Muscle of arm (tissue), 14 donors: Measurements from ENCODE around the gene PNO1. TPM values are rescaled to one million over a fixed set of nuclear protein-coding genes. Genes with fewer than 3 reads are reported as not detected.
"Not testable (repeated sequence)": the region's sequence is repeated elsewhere in the genome, so short reads cannot be mapped to it uniquely, and the experiment has no call there.

Experiments
- DNase-seq: peaks from one replicate; pipeline ENCODE4 v3.0.0-alpha.2; 2013
- long read RNA-seq, 11 donors: transcript quantifications; one replicate each; lab custom pipeline, GENCODE V29; 2026
- polyA plus RNA-seq, 12 donors: library from polyadenylated mRNA; unstranded; fragments of 120-200 nt; gene quantifications; one replicate each; pipeline ENCODE4 v1.2.1, GENCODE V29; 2013; ENCODE audit not compliant: insufficient read length in 12 of 12

The PNO1 gene
- polyA plus RNA-seq, result 10 to 100 TPM in 11 of 12 donors, not detected in 1; 11.0 to 18.5 (median 16.2) TPM
- long read RNA-seq, donor 1, transcript PNO1-201 (7 exons, 2,286 nt), result major isoform, 6 of 7 reads
- long read RNA-seq, donor 1, partial matches to known transcripts, result 0 of 7 reads
- long read RNA-seq, donor 1, other reads (novel, unspliced or antisense), result 0 of 7 reads
- long read RNA-seq, donor 2, transcript PNO1-201 (7 exons, 2,286 nt), result major isoform, 16 of 16 reads
- long read RNA-seq, donor 2, partial matches to known transcripts, result 0 of 16 reads
- long read RNA-seq, donor 2, other reads (novel, unspliced or antisense), result 0 of 16 reads
- long read RNA-seq, donor 3, partial matches to known transcripts, result 0 of 4 reads
- long read RNA-seq, donor 3, other reads (novel, unspliced or antisense), result 0 of 4 reads
- long read RNA-seq, donor 4, partial matches to known transcripts, result 0 of 3 reads
- long read RNA-seq, donor 4, other reads (novel, unspliced or antisense), result 0 of 3 reads
- long read RNA-seq, donor 5, transcript PNO1-201 (7 exons, 2,286 nt), result major isoform, 22 of 22 reads
- long read RNA-seq, donor 5, partial matches to known transcripts, result 0 of 22 reads
- long read RNA-seq, donor 5, other reads (novel, unspliced or antisense), result 0 of 22 reads
- long read RNA-seq, donor 6, transcript PNO1-201 (7 exons, 2,286 nt), result major isoform, 6 of 6 reads
- long read RNA-seq, donor 6, partial matches to known transcripts, result 0 of 6 reads
- long read RNA-seq, donor 6, other reads (novel, unspliced or antisense), result 0 of 6 reads
- long read RNA-seq, donor 7, partial matches to known transcripts, result 0 of 3 reads
- long read RNA-seq, donor 7, other reads (novel, unspliced or antisense), result 0 of 3 reads
- long read RNA-seq, donor 8, transcript PNO1-201 (7 exons, 2,286 nt), result major isoform, 14 of 15 reads
- long read RNA-seq, donor 8, partial matches to known transcripts, result 0 of 15 reads
- long read RNA-seq, donor 8, other reads (novel, unspliced or antisense), result 0 of 15 reads
- long read RNA-seq, donor 9, partial matches to known transcripts, result 0 of 4 reads
- long read RNA-seq, donor 9, other reads (novel, unspliced or antisense), result 0 of 4 reads
- long read RNA-seq, donor 10, transcript PNO1-201 (7 exons, 2,286 nt), result major isoform, 13 of 13 reads
- long read RNA-seq, donor 10, partial matches to known transcripts, result 0 of 13 reads
- long read RNA-seq, donor 10, other reads (novel, unspliced or antisense), result 0 of 13 reads
- long read RNA-seq, donor 11, transcript PNO1-201 (7 exons, 2,286 nt), result major isoform, 16 of 16 reads
- long read RNA-seq, donor 11, partial matches to known transcripts, result 0 of 16 reads
- long read RNA-seq, donor 11, other reads (novel, unspliced or antisense), result 0 of 16 reads

DNA sequence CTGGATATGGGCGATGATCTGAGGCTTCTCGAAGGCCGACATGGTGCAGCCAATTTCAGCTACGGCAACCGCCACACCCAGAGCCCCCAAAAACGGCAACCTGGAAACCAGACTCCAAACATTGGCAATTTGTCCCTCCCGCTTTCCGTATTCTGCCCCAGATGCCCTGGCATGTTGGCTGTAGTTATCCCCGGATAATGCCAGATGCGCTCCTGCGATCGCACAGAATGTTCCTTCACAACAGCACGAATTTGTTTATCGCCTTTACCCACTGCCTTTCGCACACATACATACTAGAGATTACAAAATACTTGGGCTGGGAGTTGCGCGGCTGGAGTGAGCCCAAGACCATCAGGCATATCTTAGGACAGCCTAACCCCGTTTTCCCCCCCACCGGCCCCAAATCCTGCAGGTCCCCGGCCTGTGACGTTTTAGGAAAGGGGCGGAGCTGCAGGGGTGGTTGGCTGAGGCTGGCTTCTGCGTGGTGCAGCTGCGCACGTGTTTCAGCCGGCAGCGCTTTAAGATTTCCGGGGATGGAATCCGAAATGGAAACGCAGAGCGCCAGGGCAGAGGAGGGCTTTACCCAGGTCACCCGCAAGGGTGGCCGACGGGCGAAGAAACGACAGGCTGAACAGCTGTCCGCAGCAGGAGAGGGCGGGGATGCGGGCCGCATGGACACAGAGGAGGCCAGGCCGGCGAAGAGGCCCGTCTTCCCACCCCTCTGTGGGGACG is at the start of gene PNO1:
Gene PNO1 (plus strand): TSS at position 487 of the 732 bp plus-strand sequence. CDS start 47 bp downstream, at position 534.
- peak; percentile 97 for DNase-seq

DNA sequence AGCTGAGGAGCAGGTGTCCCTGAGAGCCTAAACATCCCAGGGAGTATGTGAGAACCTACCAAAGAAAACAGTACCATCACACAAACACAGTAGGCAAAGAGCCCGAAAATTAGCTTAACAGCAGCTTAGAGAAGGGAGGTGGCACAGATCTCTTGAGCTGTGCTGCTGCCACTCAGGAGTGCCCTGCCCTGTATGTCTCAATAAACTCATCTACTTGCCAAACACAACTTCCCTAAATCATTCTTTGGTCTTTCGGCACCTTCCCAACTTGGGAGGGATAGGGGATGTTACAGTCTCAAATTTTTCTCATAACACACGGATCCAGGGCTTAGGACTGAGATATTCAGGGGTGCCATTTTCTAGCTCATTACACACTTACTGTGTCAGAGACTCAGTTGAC is 49.6 kb upstream of the PNO1 start:
- no peak for DNase-seq

DNA sequence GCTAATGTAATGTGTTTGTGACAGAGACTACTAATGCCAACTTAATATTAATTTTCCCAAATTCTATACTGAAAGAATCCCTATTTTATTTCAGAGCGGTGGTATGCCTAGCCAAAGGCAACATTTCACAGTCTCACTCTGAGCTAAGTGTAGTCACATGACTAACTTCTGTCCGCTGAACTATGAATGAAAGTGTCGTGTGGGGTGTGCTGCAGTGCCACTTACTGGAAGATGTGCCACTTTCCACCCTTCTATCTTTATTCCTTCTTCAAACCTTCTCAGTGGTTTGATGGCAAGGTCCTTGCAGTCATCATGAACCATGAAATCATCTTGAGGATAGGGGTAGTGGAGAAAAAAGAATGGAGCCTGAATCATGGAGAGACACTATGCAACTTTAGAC is 47.6 kb upstream of the PNO1 start:
- DNase-seq, result no peak

DNA sequence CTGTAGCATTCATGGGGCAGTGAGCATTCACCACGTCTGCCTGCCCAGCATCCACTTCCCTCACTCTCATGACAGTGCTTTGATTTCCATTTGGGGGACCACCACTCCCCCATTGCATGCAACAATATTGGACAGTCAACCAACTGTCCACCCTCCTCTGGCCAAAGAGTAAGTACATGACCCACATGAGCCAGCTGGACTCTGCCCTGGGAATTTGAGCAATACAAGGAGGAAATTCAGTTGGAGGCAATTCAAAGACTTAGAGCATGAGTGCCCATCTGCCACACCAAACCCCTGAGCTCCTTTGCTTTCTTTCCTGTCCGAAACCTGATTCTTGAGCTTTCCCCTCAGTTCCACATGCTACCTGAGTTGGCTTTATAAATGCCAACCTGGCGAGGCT is 41.7 kb upstream of the PNO1 start:
- no peak for DNase-seq

DNA sequence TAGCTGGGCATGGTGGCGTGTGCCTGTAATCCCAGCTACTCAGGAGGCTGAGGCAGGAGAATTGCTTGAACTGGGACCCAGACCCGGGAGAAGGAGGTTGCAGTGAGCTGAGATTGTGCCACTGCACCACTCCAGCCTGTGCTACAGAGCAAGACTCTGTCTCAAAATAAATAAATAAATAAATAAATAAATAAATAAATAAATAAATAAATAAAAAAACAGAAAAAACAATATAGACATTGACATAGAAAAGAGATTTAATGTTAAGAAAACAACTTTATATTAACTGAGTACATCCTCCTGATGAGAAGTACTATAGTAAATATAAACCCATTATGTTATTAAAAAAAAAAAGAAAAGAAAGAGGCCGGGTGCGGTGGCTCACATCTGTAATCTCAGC is 39.8 kb upstream of the PNO1 start:
- DNase-seq, result not testable (repeated sequence)

DNA sequence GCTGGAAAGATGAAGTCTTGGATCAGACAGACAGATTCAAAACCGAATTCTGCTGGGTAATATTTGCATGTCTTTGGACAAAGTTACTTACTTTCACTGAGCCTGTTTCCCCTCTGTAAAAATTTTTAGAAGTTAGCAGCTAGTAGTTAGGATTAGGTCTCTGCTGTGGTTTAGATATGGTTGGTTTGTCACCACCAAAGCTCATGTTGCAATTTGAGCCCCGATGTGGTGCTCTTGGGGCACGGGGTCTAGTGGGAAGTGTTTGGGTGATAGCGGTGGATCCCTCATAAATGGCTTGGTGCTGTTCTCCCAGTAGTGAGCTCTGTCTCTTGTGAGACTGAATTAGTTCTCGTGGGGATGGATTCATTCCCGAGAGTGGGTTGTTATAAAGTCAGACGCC is 38.9 kb upstream of the PNO1 start:
- DNase-seq, result no peak

DNA sequence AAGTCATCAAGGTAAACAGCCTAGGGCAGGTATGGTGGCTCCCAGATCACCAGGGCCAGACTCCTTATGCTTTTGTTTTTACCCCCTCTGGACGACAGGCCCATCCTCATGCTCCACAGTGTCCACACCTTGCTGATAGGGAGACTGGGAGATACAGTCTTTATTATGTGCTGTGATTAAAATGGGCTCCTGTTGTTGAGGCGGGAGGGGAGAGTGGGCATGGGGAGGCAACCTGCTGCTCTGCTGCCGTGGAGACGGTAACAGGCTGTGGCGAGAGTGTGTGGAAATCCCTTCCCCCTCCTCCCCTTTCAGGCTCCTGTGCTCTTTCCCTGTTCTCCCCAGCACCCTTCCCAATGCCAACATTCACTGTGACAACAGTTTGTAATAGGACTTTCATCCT is 38.2 kb upstream of the PNO1 start:
- DNase-seq, result no peak

DNA sequence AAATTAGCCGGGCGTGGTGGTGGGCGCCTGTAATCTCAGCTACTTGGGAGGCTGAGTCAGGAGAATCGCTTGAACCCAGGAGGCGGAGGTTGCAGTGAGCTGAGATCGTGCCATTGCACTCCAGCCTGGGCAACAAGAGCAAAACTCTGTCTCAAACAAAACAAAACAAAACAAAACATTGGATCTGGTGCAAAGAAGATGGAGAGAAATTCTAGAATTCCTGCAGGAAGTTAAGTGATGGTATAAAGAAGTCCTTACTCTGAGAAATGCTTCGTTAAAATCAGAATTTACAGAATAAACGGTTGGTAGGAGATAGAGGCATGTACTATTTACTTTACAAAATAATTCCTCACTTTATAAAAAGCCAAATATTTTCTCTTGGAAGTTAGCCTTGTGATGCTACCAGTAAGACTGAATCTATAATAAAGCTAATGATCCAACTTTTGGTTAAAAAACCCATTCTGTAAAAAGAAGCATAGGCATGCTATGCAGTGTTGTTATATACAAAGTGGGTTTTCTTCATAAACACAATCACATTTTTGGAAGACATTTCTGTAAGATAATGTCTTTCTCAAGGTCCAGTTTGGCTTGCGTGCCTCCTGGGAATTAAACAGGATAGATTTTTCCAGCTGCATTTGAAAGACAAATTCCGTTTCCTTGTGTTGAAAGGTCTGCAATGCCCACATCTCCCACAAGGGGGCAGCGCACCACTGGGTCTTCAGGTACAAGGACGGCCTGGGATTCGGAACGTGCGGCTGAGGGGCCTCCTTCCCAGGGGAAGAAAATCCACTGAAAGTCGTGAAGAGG is 35.6 kb upstream of the PNO1 start:
- peak; percentile 86 for DNase-seq

DNA sequence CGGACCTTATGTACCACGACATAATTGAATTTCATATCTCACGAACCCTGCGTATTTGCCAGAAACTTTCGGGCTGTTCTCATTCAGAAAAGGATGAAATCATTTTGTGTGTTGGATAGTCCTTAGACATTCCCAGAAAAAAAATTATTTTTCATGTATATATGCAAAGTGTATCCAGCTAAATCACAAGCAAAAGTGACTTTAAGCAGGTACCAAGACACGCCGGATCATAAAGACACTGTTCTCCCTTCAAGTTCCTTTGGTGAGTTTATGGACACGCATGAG is 35.1 kb upstream of the PNO1 start:
- no peak for DNase-seq

DNA sequence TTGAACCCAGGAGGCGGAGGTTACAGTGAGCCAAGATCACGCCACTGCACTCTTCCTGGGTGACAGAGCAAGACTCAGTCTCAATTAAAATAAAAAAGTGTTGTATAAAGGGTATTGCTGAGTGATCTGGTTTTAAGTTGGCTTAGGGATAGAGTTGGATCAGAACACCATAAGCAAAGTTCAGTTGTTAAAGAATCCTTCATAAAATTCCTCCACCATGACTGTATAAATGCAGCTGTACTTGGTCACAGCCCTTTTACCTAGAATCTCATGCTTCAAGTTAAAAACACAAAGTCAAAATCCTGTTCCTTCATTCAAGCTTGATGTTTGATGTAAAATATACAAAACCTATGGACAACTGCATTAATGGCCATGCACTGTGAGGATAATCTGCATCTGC is 33.4 kb upstream of the PNO1 start:
- DNase-seq, result no peak

DNA sequence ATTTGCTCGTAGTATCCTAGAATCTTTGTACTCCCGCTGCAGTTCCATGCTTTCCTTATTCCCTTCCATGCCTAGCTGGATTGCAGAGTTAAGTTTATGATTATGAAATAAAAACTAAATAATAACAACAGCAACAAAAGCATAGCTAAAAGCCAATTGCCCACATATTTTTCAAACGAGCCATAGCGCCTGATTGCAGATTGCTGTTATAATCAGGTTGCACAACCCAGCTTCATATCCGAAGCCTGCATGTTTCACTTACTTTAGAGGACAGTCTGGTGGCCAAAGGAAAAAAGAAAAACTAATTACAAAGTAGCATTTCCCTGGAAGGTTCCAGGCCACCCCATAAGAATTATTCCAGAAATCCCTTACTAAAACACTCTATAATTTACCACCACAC is 31.9 kb upstream of the PNO1 start:
- no peak for DNase-seq

DNA sequence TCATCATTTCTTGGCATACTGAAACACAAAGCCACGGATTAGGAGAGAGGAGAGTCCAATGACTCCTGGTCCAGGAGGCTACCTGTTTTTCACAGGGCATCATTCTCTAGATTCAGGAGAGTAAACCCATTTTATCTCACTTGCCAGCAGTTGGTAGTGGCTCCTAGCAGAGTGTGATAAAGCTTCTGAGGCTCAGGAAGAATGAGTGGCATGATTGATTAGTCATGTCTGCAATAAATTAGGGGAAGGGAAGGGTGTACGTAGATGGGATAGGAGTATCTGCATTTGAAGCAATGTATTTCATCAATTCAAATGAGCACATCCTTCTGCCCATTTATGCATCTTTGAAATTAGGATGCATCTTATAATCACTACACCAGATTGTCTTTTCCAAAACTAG is 31.1 kb upstream of the PNO1 start:
- no peak for DNase-seq

DNA sequence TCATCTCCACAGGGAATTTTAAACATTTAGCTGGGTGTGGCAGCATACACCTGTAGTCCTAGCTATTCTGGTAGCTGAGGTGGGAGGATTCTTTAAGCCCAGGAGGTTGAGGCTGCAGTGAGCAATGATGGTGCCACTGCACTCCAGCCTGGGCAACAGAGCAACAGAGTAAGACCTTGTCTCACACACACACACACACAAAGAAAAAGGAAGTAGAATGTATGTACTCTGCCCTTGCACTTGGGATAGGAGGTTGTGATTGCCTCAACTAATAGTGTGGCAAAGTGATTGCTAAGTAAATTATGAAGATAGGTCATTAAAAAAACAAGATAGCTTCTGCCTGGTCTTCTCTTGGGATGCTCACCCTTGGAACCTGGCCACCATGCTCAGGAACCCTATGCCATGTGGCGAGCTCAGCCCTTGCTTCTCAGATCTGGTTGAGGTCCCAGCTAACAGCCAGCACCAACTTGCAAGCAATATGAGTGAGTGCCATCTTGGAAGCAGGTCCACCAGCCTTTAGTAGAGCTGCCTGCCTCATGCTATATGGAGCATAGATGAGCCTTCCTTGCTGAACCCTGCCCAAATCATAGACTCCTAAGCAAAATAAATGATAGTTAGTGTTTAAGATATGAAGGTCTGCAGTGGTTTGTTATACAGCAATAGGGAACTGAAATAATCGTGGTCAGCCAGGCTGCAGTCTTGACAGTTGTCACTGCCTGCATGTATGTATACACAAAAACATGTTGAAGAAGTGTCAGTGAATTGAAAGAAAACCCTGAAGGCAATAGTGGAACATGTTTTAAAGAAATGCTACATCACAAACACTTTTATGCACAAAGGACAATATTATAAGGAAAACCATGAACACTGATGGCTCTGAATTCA is 30.1 kb upstream of the PNO1 start:
- no peak for DNase-seq

DNA sequence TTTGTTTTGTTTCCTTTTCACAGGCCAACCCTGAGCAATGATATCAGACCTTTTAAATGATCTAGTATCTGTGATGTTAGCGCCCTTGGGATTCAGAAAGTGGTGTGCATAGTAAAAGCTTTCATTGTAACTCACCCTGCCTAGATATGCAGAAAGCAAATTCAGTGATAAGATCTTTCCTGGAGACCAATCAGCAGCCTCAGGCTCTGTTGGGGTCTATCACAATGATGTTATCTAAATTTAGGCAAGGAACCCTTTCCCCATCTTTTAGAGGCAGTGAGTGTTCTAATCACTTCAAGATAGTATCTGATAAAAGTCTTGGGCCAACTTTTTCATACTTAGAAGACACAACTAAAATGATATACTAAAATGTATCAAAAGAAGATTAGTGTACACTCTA is 23.6 kb upstream of the PNO1 start:
- DNase-seq, result no peak

DNA sequence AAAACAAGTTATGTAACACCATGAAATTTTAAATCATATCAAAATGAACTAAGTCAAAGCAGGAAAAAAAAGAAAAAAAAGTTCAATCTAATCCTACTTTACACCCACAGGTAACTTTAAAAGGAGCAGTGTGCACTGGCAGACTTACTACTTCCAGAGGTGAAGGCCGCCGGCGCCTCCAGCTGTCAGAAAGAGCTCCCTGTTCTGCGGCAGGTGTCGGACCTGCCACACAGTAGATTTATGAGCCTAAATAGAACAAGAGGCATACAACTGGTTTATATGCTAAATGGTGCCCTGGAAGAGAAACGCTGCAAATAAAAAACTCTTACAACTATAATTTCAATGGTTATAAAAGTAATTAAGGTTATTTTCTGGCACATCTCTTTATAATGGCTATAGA is 23.1 kb upstream of the PNO1 start:
- no peak for DNase-seq

DNA sequence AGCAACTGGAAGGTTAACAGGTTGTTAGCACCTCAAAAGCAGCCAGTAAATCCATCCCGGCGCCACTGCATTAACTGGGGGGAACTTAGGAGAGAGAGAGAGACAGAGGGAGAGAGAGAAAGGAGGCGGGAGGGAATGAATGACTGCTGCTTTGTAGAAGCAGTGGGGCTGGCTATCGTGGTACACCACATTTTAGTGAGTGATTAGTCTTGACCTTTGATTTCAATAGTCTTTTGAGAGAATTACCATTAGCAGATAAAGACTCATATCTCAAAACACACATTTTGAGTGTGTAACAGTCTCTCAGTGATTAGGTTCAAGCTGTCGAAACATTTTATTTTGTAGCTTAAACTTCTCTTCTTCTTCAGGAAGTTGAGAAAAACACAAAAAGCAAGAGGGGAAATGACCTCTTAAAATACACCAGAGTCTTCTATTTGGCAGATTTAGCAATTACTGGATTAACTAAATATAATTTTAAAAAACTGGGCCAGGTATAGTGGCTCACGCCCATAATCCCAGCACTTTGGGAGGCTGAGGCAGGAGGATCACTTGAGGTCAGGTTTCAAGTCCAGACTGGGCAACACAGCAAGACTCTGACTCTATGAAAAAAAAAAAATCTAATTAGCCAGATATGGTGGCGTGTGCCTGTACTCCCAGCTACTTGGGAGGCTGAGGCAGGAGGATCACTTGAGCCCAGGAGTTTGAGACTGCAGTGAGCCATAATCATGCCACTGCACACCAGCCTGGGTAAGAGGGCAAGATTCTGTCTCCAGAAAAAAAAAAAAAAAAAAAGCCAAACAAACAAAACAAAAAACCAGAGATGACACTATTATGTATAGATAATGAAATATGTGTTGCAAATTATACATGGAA is 22.0 kb upstream of the PNO1 start:
- DNase-seq, result no peak

DNA sequence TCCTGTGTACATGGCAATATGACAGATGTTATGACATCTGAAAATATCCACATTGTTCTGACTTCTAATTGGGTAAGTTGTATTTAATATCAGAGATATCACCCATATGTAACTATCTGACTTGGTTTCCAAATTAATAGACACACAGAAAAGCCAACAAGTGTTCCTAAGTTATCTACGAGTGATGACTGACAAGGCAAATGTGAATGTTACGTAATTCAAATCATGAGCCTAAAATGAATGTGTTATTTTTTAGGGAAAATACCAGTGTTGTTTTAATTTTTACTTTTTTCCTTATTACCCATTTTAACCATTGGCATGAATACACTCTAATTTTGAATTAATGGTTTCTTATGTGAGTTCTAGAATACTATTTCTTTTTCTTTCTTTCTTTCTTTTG is 15.8 kb upstream of the PNO1 start:
- DNase-seq, result no peak

DNA sequence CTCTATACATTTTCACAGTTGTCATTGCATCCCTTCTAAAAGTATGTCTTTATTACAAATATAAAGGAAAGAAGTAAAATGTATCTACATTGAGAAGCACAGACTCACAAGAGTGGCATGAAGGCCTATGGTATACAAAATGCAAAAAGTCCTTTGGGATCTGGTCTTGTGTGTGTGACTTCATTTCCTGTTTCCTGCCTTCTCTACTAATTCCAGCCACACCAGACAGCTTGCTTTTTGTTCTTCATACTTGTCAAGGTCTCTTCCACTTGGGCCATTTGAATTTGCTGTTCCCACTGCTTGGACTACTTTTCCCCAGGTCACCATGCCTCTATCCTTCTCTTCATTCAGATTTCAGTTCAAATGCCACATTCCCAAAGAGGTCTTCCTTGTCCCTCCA is 6.7 kb upstream of the PNO1 start:
- no peak for DNase-seq
